Measurements from ENCODE around the gene WSB2. TPM values are rescaled to one million over a fixed set of nuclear protein-coding genes. Genes with fewer than 3 reads are reported as not detected.
A peak's percentile ranks its signal among the peaks of the same experiment; 100 is the strongest.

Gene WSB2
- total and polyA plus RNA-seq, 10 of the 15 experiments (the other 5 are each of a cell fraction or from before 2014, with no cell fraction given), result 18.3 to 82.6 (median 43.7) TPM

DNA sequence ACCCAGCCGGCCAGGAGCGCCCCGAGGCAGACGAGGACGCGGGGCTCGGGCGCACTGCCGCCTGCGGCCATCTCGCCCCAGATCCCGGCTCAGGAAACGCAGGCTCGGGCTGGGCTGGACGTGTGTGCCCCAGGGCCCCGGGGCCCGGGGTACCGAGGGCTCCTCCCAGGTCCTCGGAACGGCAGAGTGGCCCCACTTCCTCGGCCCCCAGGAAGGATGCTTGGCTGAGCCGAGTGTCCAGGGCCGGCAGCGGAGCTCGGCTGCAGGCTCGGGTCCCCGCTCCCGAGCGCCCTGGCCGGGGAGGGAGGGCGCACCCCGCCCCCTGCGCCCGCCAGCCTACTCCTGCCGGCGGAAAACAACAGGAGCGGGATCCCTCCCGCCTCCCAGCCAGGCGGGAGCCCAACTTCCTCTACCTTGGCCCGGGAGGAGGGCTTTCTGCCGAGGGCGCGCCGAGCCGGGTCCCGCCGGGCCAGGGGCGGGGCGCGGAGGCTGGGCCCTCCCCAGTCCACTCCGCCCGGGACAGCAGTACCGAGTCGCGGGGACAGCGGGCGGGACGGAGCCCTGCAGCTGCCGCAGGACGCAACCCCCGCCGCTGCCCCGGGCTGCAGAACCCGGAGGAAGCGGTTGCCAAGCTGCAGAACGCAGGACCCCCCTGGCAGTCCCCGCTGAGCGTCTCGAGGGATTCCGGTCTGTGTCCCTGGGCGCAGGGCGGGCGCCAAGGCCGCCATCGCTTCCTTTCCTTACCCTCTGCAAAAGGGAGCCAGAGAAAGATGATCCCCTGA lies 42.8 kb upstream of the WSB2 start, which contains the start of gene VSIG10 (continued):
- TF ChIP-seq SREBF1 (IDR thresholded peaks at IDR 0.05; ENCODE audit: low read length), result no peak
- no peak for TF ChIP-seq ESRRA (IDR thresholded peaks at IDR 0.05; ENCODE audit: low read length)
- no peak for TF ChIP-seq BCL11A (IDR thresholded peaks at IDR 0.05; ENCODE audit: low read depth, low read length)
- no peak for TF ChIP-seq ASH2L (IDR thresholded peaks at IDR 0.05; ENCODE audit: borderline replicate concordance, low read depth)
- no peak for TF ChIP-seq TAF1 (IDR thresholded peaks at IDR 0.05; ENCODE audit: borderline replicate concordance, low read depth, low read length)

DNA sequence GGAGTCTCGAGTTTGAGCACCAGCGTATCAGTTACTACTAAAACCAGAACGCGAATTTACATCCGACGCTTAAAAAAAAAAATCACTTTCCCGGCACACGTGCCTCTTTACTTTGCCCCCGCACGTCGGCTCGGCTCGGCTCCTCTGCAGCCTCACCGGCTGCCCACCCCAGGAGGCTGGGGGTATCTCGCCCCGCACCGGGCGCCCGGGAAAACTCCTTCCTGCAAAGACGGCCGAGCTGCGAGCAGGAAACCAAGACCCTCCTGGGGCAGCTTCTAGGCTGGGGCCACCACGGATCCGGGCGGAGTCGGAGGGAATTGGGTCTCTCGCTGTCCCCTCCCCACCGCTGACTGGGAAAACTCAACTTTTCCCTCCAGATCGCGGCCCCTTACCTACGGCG lies 42.2 kb upstream of the WSB2 start:
- no peaks in the 10 kb centered on the region for H3K9me3 ChIP-seq (replicated peaks; ENCODE audit: control insufficient read depth, insufficient read depth, low read length)
- SMC1A ChIA-PET (ENCODE audit: uncharacterized antibody, unreplicated experiment), result no interaction called here
- H3K36me3 ChIP-seq (ENCODE audit: control insufficient read depth in 2 of 2, insufficient read depth in 2 of 2, low read length in 1 of 2), result no peaks in the 10 kb centered on the region
- H3K4me3 ChIP-seq, result peak overlapping the region; percentile 84
- H2AFZ ChIP-seq (ENCODE audit: control insufficient read depth, low read depth, low read length), result peak overlapping the region; percentile 72
- RAD21 ChIA-PET (ENCODE audit: unreplicated experiment), result no interaction called here
- H3K27me3 ChIP-seq (replicated peaks in 1 of 2; ENCODE audit: control insufficient read depth in 2 of 2, insufficient read depth in 2 of 2, low read length in 1 of 2), result peaks cover 5 to 10% of the 10 kb centered on the region in 2 experiments; a peak in 3 of 4 replicates
- in situ Hi-C loops (cut with MboI) (loop anchor here (25.0 kb wide), 2 partner anchors 934 to 1434 kb away; no protein-coding TSS in a partner anchor), intact Hi-C loops (cut with micrococcal nuclease; ENCODE audit: unreplicated experiment) (no loop called here)
- peak overlapping the region; percentile 48; the same call in 1 of the 2 replicates for H3K9ac ChIP-seq (ENCODE audit: control insufficient read depth, insufficient read depth, low read length)
- POLR2A ChIA-PET, result no interaction called here
- no TSS peak for BruUV-seq (replicated peaks)
- peak; percentile 34; the same call in 2 of the 3 replicates for ATAC-seq
- under 1% methylated on average over 30 of the region's 32 CpGs for WGBS (ENCODE audit: insufficient coverage, insufficient replicate concordance, low lambda C conversion rate, missing lambda C conversion rate)
- peak overlapping the region; percentile 97 for H3K4me2 ChIP-seq (ENCODE audit: control insufficient read depth, insufficient read depth)
- H3K27ac ChIP-seq (ENCODE audit: control insufficient read depth, insufficient read depth), result no peak overlapping the region
- no peaks in the 10 kb centered on the region for H3K79me2 ChIP-seq (ENCODE audit: control insufficient read depth, insufficient read depth, low read length)
- no peaks in the 10 kb centered on the region for H4K20me1 ChIP-seq (ENCODE audit: control insufficient read depth, insufficient read depth)
- no peak for FAIRE-seq
- TF ChIP-seq, protein P1, sequence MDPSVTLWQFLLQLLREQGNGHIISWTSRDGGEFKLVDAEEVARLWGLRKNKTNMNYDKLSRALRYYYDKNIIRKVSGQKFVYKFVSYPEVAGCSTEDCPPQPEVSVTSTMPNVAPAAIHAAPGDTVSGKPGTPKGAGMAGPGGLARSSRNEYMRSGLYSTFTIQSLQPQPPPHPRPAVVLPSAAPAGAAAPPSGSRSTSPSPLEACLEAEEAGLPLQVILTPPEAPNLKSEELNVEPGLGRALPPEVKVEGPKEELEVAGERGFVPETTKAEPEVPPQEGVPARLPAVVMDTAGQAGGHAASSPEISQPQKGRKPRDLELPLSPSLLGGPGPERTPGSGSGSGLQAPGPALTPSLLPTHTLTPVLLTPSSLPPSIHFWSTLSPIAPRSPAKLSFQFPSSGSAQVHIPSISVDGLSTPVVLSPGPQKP (IDR thresholded peaks at IDR 0.05; ENCODE audit: low read depth, low read length), result no peak
- TF ChIP-seq, protein P2, sequence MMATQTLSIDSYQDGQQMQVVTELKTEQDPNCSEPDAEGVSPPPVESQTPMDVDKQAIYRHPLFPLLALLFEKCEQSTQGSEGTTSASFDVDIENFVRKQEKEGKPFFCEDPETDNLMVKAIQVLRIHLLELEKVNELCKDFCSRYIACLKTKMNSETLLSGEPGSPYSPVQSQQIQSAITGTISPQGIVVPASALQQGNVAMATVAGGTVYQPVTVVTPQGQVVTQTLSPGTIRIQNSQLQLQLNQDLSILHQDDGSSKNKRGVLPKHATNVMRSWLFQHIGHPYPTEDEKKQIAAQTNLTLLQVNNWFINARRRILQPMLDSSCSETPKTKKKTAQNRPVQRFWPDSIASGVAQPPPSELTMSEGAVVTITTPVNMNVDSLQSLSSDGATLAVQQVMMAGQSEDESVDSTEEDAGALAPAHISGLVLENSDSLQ (IDR thresholded peaks at IDR 0.05), result no peak
- TF ChIP-seq ZSCAN29 (IDR thresholded peaks at IDR 0.05) (no peak), ZNF207 (IDR thresholded peaks at IDR 0.05; ENCODE audit: borderline replicate concordance) (no peak), SUZ12 (IDR thresholded peaks at IDR 0.05; ENCODE audit: unreplicated experiment) (peak; percentile 8), IKZF2 (IDR thresholded peaks at IDR 0.05) (no peak), ESRRA (IDR thresholded peaks at IDR 0.05; ENCODE audit: low read length) (no peak), BHLHE40 (IDR thresholded peaks at IDR 0.05; ENCODE audit: borderline replicate concordance in 1 of 2, low read depth in 2 of 2, low read length in 1 of 2) (peak in 1 of 2 experiments; percentile 50; a peak in 2 of 4 replicates)
- TF ChIP-seq, protein P3, sequence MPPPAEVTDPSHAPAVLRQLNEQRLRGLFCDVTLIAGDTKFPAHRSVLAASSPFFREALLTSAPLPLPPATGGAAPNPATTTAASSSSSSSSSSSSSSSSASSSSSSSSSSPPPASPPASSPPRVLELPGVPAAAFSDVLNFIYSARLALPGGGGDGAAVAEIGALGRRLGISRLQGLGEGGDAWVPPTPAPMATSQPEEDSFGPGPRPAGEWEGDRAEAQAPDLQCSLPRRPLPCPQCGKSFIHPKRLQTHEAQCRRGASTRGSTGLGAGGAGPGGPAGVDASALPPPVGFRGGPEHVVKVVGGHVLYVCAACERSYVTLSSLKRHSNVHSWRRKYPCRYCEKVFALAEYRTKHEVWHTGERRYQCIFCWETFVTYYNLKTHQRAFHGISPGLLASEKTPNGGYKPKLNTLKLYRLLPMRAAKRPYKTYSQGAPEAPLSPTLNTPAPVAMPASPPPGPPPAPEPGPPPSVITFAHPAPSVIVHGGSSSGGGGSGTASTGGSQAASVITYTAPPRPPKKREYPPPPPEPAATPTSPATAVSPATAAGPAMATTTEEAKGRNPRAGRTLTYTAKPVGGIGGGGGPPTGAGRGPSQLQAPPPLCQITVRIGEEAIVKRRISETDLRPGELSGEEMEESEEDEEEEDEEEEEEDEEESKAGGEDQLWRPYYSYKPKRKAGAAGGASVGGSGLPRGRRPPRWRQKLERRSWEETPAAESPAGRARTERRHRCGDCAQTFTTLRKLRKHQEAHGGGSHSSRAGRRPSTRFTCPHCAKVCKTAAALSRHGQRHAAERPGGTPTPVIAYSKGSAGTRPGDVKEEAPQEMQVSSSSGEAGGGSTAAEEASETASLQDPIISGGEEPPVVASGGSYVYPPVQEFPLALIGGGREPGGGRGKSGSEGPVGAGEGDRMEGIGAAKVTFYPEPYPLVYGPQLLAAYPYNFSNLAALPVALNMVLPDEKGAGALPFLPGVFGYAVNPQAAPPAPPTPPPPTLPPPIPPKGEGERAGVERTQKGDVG (CRISPR knock-in tag; IDR thresholded peaks at IDR 0.05), result no peak
- CTCF ChIA-PET, result no interaction called here
- no peak for DNase-seq (ENCODE audit: low read depth, low spot score)
- no peaks in the 10 kb centered on the region; the same call in 1 of the 2 replicates for H3K4me1 ChIP-seq (ENCODE audit: control insufficient read depth, insufficient read depth, low read length)
